ENCODE measurements around the gene SSPN.

The SSPN gene, protein sequence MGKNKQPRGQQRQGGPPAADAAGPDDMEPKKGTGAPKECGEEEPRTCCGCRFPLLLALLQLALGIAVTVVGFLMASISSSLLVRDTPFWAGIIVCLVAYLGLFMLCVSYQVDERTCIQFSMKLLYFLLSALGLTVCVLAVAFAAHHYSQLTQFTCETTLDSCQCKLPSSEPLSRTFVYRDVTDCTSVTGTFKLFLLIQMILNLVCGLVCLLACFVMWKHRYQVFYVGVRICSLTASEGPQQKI

DNA sequence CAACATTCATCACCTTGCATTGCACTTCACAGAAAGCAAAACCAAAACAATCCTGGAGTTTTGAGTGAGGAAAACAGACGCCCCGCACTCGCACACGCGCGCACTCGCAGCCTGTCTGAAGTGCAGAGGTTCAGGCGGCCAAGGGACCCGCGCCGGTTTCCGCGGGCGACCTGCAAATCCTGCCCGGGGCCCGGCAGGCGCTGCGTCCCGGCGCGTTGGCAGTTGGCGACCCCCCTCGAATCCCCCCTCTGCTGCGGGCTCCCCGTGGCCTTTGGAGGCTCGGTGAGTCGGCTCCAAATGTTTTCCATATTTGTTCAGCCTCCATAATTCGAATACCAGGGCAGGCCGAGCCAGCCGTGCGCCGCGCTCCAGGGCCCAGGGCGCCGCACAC, at the start of gene SSPN:
SSPN (plus strand) TSS at position 324 of the 391 bp plus-strand sequence. CDS start 100 bp downstream, outside the sequence.
- no peak for DNase-seq (ENCODE audit: low spot score)

DNA sequence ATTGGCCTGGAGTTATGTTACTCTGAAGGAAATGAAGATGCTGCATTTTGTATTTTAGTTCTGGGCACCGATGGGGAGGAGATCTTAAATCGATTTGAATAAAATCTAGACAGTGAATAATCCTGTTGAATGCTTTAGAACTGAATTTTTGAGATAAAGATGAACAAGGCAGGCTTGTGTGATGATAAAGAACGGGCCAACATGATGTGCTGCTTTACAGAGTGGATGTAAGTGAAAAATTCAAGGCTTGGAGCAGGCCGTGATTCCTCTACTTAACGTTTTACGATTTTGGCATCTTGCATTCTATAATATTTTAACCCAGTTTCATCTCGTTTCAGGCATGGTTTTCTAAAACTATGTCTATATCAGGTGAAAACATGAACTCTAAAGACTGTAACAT, 47.1 kb upstream of the SSPN start:
- no peak for DNase-seq (ENCODE audit: low spot score)

DNA sequence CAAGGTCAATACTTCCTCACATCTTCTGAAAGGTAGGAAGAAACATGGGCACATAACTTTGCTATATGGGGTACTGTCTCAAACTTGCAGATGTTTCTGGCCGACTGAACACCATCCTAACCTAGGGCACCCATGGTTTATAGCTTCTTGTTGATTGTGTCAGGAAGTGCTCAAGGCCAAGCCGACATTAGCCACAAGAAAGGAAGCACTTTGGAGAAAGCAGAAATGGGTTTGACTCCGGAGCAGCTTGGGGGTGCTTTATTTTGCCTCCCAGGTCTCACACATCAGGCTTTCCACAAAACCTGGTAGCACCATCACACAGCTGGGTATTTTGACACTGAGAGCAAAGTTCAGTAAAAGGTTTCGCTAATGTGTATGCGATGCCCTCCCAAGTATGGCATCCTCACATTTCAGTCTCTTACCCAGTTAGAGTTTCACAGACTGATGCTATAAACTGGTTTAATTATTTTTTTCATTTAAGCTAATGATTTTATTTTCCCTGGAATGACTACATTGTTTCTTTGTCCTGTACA, 45.3 kb upstream of the SSPN start:
- no peak for DNase-seq (ENCODE audit: low spot score)

DNA sequence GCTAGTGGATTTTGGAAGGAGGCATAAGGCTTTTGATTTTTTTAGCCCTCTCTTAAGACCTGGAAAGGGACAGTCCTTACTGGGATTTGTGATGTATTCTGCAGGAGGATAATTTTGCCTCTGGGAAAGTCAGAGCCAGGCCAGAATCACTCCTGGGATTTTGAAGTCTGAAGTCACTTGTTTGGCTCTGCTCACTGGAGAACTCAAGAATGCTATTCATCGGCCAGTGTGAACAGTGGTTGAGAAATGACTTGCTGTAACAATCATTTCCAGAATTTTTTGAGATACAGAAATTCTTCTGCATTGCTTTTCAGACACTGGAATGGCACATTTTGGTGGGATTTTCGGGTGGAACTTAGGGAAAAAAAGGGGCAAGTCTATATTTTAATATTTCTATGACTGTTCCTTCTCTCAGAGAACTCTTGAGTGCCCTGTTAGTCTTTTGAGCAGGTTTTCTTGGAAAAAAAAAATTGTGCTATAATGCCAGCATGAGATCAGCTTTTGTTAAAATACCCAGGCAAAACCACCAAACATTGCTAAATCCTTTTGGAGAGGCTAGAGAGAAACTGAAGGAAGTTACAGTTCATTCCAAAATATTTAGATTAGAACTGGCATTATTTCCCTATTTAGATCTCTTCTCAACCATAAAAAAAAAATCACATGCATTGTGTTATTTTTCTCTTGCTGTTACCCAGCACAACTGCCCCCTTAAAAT, 44.5 kb upstream of the SSPN start:
- DNase-seq (ENCODE audit: low spot score), result no peak

DNA sequence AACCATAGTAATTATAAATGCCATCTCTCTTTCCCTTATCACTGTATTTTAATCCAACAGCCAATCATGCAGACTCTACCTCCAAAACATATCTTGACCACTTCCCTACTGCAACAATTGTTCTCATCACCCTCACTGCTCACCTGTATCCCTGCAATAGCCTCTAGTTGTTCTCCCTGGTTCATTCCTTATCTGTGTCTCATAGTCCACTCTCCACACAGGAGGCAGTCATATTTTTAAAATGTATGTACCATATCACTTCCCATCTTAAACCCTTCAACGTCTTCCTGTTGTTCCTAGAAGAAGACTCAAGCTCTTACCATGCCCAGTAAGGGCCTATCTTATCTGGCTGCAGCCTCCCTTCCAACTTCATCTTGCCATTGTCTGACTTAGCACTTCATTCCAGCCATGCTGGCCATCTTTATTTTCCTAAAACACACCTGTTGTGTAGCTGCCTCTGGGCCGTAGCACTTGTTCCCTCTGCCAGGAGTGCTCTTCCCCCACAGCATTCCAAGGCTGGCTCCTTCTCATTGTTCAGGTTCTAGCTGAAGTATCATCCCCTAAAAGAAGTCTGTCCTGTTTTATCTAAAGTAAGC, 42.8 kb upstream of the SSPN start:
- DNase-seq (ENCODE audit: low spot score), result no peak

DNA sequence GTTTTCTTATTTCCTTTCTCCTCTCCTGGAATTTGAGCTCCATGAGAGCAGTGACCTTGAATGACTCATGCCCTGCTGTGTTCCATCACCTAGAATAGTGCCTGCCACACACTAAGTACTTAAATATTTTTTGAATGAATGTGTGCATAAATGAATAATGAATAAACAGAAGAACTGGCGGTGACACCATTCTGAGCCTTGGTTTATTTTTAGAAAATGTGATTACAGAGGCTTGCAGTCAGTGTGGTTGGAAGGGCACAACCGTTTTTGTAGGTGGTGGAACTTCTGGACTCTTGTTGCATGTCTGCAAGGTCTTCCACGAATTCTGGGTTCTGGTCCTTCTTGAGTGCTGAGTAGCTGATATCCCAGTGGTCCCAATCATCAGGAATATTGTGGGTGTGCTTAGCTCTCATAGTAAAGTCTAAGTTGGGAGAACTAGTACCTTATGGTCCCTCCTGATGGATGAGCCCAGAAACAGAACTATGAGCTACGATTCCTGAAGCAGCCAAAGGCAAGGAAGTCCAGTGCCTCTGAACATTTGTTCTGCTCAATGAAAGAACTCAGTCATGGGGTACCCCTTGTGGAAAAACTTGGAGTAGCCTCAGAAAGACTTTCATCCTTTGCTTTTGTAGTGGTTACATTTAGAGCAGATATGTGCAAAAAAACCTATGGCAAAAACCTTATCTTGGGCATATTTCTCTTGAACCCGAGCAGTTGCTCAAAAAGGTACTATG, 41.8 kb upstream of the SSPN start:
- no peak for DNase-seq (ENCODE audit: low spot score)

DNA sequence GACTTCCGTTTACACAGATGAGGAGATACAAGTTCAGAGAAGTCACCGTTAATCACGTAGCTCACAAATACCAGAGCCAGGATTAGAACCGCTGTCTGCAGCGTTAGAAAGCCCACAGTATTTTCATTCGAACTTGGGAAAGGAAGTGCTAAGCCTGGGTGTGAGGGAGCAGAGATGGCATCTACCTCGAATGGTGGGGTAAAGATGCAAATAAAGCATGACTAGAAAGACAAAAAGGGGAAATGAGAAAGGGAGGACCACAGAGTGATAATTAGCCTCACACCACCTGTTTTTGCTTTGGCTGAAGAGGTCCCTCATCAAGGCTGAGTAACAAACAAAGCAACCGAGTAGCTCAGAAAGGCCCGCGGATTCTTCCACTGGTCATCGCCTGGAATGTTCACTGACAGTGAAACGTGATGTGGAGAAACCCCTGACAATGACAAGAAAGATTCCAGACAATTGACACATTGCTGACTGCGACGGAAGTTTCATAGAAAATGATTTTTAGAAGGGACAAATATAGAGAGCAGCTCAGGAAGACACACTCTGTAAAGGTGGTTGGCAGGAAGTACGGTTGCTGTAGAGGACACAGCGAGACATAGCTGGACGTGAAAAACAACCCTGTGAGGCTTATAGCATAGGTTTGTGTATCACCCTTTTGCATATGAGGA, 39.0 kb upstream of the SSPN start:
- no peak for DNase-seq (ENCODE audit: low spot score)

DNA sequence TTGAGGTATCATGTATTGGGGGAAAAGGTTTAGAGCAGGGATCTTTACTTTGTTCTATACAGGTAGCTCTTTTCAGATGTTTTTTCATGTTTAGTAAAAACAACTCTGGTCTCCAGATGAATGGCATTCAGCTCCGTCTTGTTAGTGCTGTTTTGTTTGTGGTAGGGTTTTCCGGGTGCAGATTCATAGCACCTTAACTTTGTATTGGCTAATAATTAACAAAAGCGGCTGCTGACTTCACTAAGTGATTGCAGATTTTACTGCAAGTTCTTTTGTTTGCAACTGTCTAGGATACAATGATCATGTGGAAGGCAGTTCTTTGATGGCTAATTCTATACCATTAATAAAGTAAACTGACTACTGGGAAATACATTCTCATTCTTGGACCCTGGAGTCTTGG, 38.4 kb upstream of the SSPN start:
- no peak for DNase-seq (ENCODE audit: low spot score)

DNA sequence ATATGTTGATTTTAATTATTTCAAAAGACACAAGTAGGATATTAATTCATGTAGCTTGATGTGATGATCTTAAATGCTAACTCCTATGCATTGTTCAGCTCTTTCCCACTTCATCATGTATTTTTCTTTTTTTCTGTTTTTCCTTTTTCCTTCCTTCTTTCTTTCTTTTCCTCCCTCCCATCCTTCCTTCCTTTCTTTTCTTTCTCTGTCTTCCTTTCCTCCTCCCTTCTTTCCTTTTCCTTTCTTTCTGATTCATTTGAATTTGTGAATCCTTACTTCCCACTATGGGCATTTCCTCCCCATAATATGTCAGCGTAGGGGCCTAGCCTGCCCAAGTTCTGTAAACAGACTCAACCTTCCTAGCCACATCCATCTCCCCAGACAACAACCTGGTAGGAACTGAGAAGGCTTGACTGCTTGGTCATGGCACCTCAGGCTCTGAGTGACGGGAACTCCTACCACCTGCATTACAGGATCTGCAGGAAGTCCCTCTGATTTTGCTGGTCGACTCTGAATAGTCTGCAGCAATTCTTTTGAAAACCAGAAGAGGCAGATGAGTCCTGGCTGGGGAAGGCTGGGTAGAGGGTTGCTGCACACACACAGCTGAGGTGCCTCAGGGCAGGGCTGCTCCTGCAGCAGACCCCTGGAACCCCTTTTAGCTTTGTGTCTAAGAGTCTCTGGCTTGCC, 37.2 kb upstream of the SSPN start:
- DNase-seq (ENCODE audit: low spot score), result no peak

DNA sequence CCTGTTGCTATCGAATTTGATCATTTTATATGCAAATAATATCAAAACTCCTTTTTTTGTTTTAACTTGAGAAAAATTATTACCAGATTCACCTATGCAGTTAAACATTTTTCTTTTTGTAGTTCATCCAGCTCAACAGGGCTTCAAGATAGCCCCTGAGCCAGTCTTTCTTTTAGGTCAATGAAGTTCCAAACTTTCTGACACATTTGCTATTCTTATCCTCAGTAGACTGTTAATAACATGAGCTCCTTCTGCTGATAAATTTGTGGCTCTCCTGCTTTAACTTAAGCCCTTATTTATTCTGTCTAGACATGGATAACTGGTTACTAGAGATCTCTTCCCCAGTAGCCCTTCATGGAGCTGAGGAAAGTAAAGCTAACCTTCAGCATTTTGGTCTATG, 33.2 kb upstream of the SSPN start:
- no peak for DNase-seq (ENCODE audit: low spot score)

DNA sequence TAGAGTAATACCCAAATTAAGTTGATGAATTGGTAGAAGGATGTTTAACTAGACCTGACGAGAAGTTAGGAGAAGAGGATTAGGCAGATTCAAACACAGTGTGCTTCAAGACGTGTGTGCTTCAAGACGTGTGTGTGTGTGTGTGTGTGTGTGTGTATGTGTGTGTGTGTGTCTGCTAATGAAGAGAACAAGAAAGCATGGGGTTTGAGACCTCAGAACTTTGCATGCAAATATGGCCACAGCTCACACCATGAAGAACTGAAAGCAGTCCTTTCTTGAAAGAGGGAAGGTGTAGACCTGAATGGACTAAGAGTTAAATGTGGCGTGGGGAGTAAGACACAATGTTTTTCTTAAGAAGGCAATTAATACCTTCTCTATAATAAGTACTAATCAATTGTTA, 32.5 kb upstream of the SSPN start:
- no peak for DNase-seq (ENCODE audit: low spot score)

DNA sequence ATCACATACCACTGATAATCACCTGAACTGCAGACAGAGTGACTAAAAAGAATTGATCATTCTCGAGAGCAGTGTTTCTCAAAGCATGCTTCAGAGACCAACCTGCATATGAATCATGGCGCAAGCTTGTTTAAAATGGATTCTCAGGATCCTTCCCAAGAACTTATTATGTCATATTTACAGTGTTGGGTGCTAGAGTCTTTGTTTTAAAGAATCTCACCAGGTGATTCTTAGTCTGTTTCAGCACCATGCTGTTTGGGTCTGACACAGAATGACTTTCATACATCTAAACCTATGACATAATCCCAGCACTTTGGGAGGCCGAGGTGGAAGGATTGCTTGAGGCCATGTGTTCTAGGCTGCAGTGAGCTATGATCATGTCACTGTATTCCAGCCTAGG, 31.3 kb upstream of the SSPN start:
- no peak for DNase-seq (ENCODE audit: low spot score)

DNA sequence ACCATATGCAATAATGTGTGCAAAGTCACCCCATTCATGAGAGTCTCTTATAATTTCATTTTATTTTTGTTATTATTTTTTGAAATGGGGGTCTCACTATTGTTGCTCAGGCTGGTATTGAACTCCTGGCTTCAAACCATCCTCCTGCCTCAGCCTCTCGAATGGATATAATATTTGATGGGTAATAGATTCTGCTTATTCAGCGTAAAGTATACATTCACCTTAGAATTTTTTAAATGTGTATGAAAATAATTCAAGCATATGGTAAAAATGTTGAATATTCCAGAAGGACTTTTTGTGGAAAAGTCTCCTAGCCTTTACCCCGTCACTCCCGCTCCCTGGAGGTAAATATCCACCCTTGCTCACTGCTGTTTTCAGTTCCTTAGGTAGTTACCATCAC, 23.4 kb upstream of the SSPN start:
- no peak for DNase-seq (ENCODE audit: low spot score)

DNA sequence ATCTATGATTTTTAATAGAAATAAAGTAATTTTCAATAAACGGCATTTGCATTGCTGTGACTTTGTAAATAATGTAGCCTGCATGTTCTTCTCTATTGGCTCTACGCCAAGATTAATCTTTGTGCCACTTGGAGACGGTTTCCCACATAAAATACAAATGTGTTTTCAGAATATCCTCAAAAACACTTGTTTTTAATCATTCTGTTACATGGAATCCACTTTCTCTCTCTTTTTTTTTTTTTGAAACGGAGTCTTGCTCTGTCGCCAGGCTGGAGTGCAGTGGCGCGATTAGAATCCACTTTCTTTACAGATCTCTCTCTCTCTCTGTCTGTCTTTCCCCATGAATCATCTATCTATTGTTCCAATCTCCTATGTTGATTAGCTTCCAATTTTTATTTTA, 22.8 kb upstream of the SSPN start:
- DNase-seq (ENCODE audit: low spot score), result no peak

DNA sequence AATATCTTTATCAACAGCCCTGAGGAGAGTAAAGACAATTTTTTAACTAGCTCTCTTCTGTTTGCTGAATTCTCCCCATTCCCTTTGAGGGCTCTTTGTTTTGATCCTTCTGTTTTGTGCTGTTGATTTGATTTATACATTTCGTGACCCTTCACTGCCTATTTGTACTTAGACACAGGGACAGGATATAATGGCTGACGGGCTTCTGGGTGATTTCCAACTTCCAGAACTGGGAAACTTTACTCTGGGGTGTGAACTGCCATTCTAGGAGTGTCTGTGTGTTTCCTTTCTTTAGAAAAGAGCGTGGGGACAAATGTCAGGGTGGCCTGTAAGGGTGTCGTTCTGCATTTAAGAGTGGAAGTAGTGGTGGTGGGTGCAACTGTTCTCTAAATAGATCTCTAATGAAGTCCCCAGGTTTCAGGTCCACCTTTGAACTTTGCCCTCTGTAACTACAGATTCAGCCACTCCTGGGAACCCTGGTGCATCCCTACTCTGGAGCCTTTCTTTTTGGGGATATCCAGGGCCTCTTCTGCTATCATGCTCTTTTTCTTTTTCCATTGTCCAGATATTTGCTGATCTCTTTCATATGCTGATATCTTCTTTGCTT, 22.3 kb upstream of the SSPN start:
- DNase-seq (ENCODE audit: low spot score), result no peak

DNA sequence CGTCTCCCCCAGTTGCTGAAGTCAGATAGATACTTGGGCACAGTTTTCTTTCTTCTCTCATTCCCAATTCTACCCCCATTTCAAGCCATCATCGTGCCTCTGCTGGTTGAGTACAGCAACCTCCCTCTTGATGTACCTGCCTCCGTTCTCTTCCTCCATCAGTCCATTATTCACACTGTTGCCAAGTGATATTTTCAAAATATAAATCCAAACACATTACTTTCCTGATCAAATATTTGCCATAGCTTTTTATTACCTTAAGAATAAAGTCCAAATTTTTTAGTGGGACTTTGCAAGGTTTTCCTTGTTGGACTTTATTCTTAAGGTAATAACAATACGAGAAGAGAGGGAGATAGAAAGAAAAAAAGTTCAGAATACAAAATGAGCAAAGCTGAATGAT, 18.6 kb upstream of the SSPN start:
- no peak for DNase-seq (ENCODE audit: low spot score)

DNA sequence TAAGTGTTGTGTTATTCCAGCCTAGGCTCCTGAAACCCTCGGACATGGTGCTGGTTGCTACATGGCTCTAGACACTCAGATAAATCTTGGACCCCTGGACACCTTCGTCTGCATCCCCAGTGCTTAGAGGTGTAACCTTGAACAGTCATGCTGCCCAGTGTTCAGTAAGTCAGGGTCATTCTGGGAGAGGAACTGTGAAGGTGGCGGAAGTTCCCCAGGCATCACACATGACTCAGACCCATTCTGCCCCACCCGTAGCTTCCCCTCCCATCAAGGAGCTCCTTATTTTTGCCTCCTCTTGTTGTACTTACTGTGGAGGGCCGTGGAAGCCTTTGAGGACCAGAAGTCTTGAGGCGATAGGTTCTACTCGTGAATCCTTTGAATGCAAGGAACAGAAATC, 18.1 kb upstream of the SSPN start:
- no peak for DNase-seq (ENCODE audit: low spot score)

DNA sequence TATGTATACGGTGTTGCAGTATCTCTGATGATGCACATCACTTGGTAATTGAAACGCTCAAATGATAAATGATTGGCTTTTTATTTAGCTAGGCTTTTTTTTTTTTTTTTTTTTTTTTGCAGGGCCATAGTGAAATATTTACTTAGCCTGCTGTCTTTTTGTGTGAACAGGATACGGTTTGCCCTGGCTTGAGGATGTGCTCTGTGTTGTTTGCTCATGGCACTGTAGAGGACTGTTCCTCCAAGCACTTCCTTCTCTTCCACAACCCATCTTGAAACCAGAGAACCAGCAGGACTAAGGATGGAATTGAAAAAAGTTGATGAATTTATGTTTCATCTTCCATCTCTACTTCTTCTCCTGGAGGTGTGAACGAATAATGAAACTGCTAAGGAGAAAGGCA, 15.5 kb upstream of the SSPN start:
- no peak for DNase-seq (ENCODE audit: low spot score)

DNA sequence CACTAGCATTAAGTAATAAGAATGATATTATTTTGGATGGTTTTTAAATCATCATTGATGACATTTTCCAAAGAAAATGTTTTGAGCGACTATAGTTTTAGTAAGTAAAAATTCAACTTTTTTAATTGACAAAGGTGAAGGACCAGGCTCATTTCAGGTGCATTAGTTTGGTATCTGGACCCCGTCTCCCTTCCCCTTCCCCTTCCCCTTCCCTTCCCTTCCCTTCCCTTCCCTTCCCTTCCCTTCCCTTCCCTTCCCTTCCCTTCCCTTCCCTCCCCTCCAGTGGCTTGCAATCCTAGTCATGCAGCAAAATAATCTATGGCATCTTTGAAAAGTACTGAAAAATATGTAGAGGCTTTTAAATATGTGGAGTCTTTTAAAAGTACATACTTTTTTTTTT, 13.0 kb upstream of the SSPN start:
- DNase-seq (ENCODE audit: low spot score), result no peak

DNA sequence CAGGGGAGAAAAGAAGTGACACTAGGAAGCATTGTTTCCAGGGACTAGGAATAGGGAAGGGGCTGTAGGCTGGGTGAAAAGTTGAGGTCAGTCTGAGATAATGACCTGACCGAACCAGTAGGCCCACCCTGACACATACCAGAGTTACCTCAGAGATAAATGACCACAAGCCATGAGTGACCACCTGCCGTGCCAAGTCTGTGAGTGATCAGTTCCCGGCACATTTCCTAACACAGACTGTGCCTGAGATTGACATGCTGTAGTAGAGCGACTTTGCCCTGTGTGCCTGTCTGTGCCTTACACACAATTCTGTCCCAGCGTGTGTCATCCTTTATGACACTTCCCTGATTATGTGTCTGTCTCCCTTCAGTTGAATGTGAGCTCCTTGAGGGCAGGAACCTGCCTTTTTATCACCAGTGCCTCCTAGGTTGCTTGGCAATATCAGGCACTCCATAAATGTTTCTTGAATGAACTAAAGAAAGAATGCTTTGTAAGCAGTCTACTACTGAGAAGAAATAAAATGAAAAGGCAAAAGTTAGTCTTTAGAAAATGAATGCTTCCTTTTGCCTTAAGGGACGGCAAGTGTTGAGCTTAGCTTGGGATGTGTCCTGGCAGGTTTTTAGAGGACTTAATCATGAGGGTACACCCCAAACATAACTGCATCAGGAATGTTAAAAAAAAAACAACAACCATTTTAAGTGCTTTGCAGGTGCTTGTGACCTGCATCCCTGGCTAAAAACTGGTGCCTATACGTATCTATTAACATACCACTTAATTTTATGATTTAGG, 9.6 kb upstream of the SSPN start:
- no peak for DNase-seq (ENCODE audit: low spot score)

Measured in D341Med (cell line).